ENCODE measurements around the gene EP400.

EP400 gene

DNA sequence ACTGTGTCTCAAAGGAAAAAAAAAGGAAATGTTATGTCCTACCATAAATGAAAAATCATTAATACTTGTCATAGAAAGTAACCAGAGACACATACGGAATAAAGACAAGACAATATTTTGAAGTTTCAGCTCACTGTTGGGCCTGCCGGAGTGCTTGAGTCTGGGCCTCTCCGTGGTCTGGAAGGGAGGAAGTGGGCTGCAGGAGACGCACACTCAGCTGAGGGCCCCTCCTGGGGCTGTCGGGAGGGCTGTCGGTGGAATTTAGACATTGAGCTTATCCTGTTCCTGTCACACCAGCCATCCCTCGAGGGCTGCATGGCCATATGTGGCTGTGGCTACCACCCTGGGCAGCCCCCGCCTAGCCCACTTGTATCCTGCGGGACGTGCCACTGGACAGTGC, 113.7 kb downstream of the EP400 start (continued):
- TF ChIP-seq OVOL3 (tag by site-specific recombination; IDR thresholded peaks at IDR 0.05) (no peak), TRIM28 (IDR thresholded peaks at IDR 0.05; ENCODE audit: borderline replicate concordance, low read length) (no peak), ATF2 (tag by site-specific recombination; IDR thresholded peaks at IDR 0.05; ENCODE audit: low read depth) (no peak), ZNF596 (tag by site-specific recombination; IDR thresholded peaks at IDR 0.05) (no peak), ZNF785 (tag by site-specific recombination; IDR thresholded peaks at IDR 0.05) (no peak), ZNF174 (tag by site-specific recombination; IDR thresholded peaks at IDR 0.05) (no peak), ZFHX2 (tag by site-specific recombination; conservative IDR thresholded peaks at IDR 0.05) (no peak)

DNA sequence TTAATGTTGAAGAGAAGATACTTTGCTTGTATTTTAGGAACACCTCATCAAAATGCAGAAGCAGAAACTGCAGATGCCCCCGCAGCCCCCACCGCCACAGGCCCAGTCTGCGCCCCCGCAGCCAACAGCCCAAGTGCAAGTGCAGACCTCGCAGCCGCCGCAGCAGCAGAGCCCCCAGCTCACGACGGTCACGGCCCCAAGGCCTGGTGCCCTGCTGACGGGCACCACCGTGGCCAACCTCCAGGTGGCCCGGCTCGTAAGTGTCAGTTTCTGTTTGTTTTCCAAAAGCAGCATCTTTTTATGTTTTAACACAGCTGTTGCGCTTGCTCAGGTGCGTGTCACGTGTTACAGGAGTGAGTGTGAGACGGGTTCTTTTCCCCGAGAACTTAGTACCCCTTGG, 114.9 kb downstream of the EP400 start:
- CTCF ChIA-PET, result no interaction called here
- Histone ChIP-seq H3K36me3 (ENCODE audit: control insufficient read depth in 2 of 2, insufficient read depth in 1 of 2, low read length in 2 of 2) (peaks cover 7 to 92% of the 10 kb centered on the region in 2 experiments), H3K9me3 (ENCODE audit: control insufficient read depth, insufficient read depth, low read depth, low read length) (no peaks in the 10 kb centered on the region), H3K27ac (ENCODE audit: extremely low read depth, low read depth, low read length) (no peak overlapping the region), H3K4me1 (ENCODE audit: control insufficient read depth, insufficient read depth, low read length) (no peaks in the 10 kb centered on the region), H3K4me3 (ENCODE audit: low read depth, low read length) (no peak overlapping the region)
- TF ChIP-seq KLF7 (tag by site-specific recombination; IDR thresholded peaks at IDR 0.05; ENCODE audit: borderline replicate concordance) (no peak), SETDB1 (IDR thresholded peaks at IDR 0.05; ENCODE audit: insufficient read length, low read length) (no peak), WT1 (tag by site-specific recombination; IDR thresholded peaks at IDR 0.05) (no peak), ZXDB (tag by site-specific recombination; IDR thresholded peaks at IDR 0.05) (no peak), EGR2 (tag by site-specific recombination; IDR thresholded peaks at IDR 0.05; ENCODE audit: low read depth) (no peak), KLF8 (tag by site-specific recombination; IDR thresholded peaks at IDR 0.05) (no peak), GLI2 (tag by site-specific recombination; IDR thresholded peaks at IDR 0.05; ENCODE audit: borderline replicate concordance, low read depth) (no peak)
- POLR2A ChIA-PET, result interaction anchor here (0.6 kb wide), 1 partner anchor 1138 kb away, joined by 3 read pairs; no protein-coding TSS in a partner anchor

- TF ChIP-seq, protein P1, sequence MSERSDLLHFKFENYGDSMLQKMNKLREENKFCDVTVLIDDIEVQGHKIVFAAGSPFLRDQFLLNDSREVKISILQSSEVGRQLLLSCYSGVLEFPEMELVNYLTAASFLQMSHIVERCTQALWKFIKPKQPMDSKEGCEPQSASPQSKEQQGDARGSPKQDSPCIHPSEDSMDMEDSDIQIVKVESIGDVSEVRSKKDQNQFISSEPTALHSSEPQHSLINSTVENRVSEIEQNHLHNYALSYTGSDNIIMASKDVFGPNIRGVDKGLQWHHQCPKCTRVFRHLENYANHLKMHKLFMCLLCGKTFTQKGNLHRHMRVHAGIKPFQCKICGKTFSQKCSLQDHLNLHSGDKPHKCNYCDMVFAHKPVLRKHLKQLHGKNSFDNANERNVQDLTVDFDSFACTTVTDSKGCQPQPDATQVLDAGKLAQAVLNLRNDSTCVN (tag by site-specific recombination; optimal IDR thresholded peaks at IDR 0.05), result no peak
- TF ChIP-seq ZIC2 (tag by site-specific recombination; IDR thresholded peaks at IDR 0.05), result peak; percentile 41; the same call in 1 of the 2 replicates
- Histone ChIP-seq H3K27ac (ENCODE audit: extremely low read depth, low read depth, low read length) (no peak overlapping the region), H3K36me3 (ENCODE audit: control insufficient read depth in 2 of 2, insufficient read depth in 1 of 2, low read length in 2 of 2) (peaks cover 4 to 93% of the 10 kb centered on the region in 2 experiments), H3K4me3 (ENCODE audit: low read depth, low read length) (no peak overlapping the region), H3K4me1 (ENCODE audit: control insufficient read depth, insufficient read depth, low read length) (no peaks in the 10 kb centered on the region), H3K9me3 (ENCODE audit: control insufficient read depth, insufficient read depth, low read depth, low read length) (no peaks in the 10 kb centered on the region)
- POLR2A ChIA-PET, result no interaction called here
- CTCF ChIA-PET, result no interaction called here
These were observed 115.5 kb downstream of the EP400 start for GRCh38 chr12:132065203-132065602.

DNA sequence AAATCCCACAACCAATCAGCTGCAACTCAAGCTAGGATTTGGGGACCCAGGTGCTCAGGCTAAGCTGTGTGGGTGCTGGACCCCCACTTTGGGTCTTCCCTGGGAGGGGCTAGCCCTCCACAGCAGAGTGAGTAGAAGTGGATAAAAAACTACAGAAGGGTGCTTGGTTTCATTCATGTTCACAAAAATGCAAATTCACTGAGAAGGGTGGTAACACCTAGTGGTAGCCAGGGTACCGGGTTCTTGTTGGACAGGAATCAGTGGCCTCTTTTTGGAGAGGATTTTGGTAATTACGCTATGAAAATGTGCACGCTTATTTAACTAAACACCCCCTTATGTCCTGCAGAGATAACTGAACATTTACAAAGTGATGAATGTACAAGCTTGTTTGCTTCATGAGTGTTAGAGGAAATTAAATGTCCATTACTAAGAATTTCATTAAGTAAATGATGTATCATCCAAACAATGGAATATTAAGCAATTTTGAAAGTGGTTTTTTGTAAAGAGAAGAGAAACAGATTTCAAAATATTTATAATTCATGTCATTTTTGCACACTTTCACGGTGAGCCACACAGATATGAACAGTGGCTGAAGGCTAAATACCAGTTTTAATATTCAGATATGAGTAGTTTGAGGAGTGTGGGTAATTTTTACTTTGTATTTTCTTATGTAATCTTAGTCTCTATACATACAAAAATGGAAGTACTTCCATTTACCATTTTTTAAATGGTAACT, 116.0 kb downstream of the EP400 start:
- H3K27ac ChIP-seq (ENCODE audit: extremely low read depth, low read depth, low read length), result no peak overlapping the region
- peaks cover 4 to 94% of the 10 kb centered on the region in 2 experiments for H3K36me3 ChIP-seq (ENCODE audit: control insufficient read depth in 2 of 2, insufficient read depth in 1 of 2, low read length in 2 of 2)
- H3K4me1 ChIP-seq (ENCODE audit: control insufficient read depth, insufficient read depth, low read length), result no peaks in the 10 kb centered on the region
- ChIA-PET POLR2A (no interaction called here), CTCF (no interaction called here)
- H3K9me3 ChIP-seq (ENCODE audit: control insufficient read depth, insufficient read depth, low read depth, low read length), result no peaks in the 10 kb centered on the region
- no peak overlapping the region for H3K4me3 ChIP-seq (ENCODE audit: low read depth, low read length)
- TF ChIP-seq ZNF169 (tag by site-specific recombination; IDR thresholded peaks at IDR 0.05) (no peak), ZNF26 (tag by site-specific recombination; IDR thresholded peaks at IDR 0.05) (no peak), ZNF658 (tag by site-specific recombination; IDR thresholded peaks at IDR 0.05) (no peak), ZNF174 (tag by site-specific recombination; IDR thresholded peaks at IDR 0.05) (no peak), ZNF701 (tag by site-specific recombination; IDR thresholded peaks at IDR 0.05) (no peak), ZBTB17 (tag by site-specific recombination; IDR thresholded peaks at IDR 0.05) (no peak)
- TF ChIP-seq, protein P2, sequence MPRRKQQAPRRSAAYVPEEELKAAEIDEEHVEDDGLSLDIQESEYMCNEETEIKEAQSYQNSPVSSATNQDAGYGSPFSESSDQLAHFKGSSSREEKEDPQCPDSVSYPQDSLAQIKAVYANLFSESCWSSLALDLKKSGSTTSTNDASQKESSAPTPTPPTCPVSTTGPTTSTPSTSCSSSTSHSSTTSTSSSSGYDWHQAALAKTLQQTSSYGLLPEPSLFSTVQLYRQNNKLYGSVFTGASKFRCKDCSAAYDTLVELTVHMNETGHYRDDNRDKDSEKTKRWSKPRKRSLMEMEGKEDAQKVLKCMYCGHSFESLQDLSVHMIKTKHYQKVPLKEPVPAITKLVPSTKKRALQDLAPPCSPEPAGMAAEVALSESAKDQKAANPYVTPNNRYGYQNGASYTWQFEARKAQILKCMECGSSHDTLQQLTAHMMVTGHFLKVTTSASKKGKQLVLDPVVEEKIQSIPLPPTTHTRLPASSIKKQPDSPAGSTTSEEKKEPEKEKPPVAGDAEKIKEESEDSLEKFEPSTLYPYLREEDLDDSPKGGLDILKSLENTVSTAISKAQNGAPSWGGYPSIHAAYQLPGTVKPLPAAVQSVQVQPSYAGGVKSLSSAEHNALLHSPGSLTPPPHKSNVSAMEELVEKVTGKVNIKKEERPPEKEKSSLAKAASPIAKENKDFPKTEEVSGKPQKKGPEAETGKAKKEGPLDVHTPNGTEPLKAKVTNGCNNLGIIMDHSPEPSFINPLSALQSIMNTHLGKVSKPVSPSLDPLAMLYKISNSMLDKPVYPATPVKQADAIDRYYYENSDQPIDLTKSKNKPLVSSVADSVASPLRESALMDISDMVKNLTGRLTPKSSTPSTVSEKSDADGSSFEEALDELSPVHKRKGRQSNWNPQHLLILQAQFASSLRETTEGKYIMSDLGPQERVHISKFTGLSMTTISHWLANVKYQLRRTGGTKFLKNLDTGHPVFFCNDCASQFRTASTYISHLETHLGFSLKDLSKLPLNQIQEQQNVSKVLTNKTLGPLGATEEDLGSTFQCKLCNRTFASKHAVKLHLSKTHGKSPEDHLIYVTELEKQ (tag by site-specific recombination; IDR thresholded peaks at IDR 0.05; ENCODE audit: borderline replicate concordance), result no peak
